MCF 10A (cell line): ENCODE measurements around the gene PBOV1. TPM values are rescaled to one million over a fixed set of nuclear protein-coding genes. Genes with fewer than 3 reads are reported as not detected.

Source experiments
- BruUV-seq: library from RNA; stranded (reverse); fragments of 400-500 nt; replicated peaks from 2 replicates; lab custom pipeline; 2021; lab: Mats Ljungman, UMichigan
- CTCF ChIA-PET: fragments of 300-600 bp; sonication (Branson Sonifier 250); formaldehyde crosslinking; extraction: SDS; loops from one replicate; lab custom pipeline; 2021; ENCODE audit warnings: antibody characterized with exemption, inconsistent platforms; lab: Yijun Ruan, JAX
- POLR2A ChIA-PET: fragments of 300-600, 350-650 bp; sonication (Branson Sonifier 250); formaldehyde crosslinking; extraction: SDS; loops from one replicate; lab custom pipeline; 2020; ENCODE audit warnings: antibody characterized with exemption, inconsistent platforms; lab: Yijun Ruan, JAX
- DNase-seq: peaks from one replicate; pipeline ENCODE4 v3.0.0-alpha.2; 2018; ENCODE audit not compliant: unreplicated experiment
- H3K27ac Mint-ChIP-seq: one replicate; pipeline ENCODE4 v1.8.0; 2022; ENCODE audit warnings: mild to moderate bottlenecking, low read depth, mixed read lengths; ENCODE audit not compliant: unreplicated experiment
- H3K27me3 Mint-ChIP-seq: one replicate; pipeline ENCODE4 v1.8.0; 2022; ENCODE audit warnings: mixed read lengths; ENCODE audit not compliant: insufficient read depth, unreplicated experiment
- H3K36me3 Mint-ChIP-seq: one replicate; pipeline ENCODE4 v1.8.0; 2022; ENCODE audit warnings: mild to moderate bottlenecking, moderate library complexity, mixed read lengths; ENCODE audit not compliant: insufficient read depth, unreplicated experiment
- H3K4me1 Mint-ChIP-seq: one replicate; pipeline ENCODE4 v1.8.0; 2022; ENCODE audit warnings: mixed read lengths; ENCODE audit not compliant: insufficient read depth, unreplicated experiment
- H3K4me3 Mint-ChIP-seq: one replicate; pipeline ENCODE4 v1.8.0; 2022; ENCODE audit warnings: mild to moderate bottlenecking, moderate library complexity, mixed read lengths; ENCODE audit not compliant: unreplicated experiment
- H3K9me3 Mint-ChIP-seq: one replicate; pipeline ENCODE4 v1.8.0; 2022; ENCODE audit warnings: mixed read lengths; ENCODE audit not compliant: unreplicated experiment
- CTCF ChIP-seq: fragments of 200-600 bp; IDR thresholded peaks from one replicate; pipeline ENCODE4 v1.8.0; 2022; ENCODE audit warnings: antibody characterized with exemption, mild to moderate bottlenecking; ENCODE audit not compliant: unreplicated experiment
- intact Hi-C: fragments of 100-400 bp; cut with micrococcal nuclease; formaldehyde crosslinking; loops from 2 replicates; pipeline ENCODE4 v1.14.1; 2022
- total RNA-seq: library from RNA; stranded (reverse); gene quantifications from 2 replicates; pipeline ENCODE4 v1.2.3, GENCODE V29; 2022

Gene PBOV1
- total RNA-seq, 1 experiment from 2014 or later, result not detected

- ChIA-PET POLR2A (interaction anchor here (0.8 to 1.4 kb wide), 3 partner anchors 12 to 173 kb away, joined by 3 to 4 read pairs (median 3); no protein-coding TSS in a partner anchor), CTCF (interaction anchor here (0.6 kb wide), 1 partner anchor 27 kb away, joined by 3 read pairs; no protein-coding TSS in a partner anchor)
- Mint-ChIP-seq H3K36me3 (no peaks in the 10 kb centered on the region), H3K4me1 (no peaks in the 10 kb centered on the region), H3K27ac (no peak overlapping the region), H3K9me3 (no peaks in the 10 kb centered on the region), H3K27me3 (no peaks in the 10 kb centered on the region), H3K4me3 (no peak overlapping the region)
- DNase-seq, result no peak
- no peak for TF ChIP-seq CTCF
- intact Hi-C loops, result no loop called here
- no TSS peak for BruUV-seq
These were observed 16.9 kb upstream of the PBOV1 start for GRCh38 chr6:138235205-138235604.

- peak; percentile 17 for DNase-seq
- no TSS peak for BruUV-seq
- H3K27ac Mint-ChIP-seq, result no peak overlapping the region
- intact Hi-C loops, result no loop called here
- no peak overlapping the region for H3K4me3 Mint-ChIP-seq
- H3K9me3 Mint-ChIP-seq, result no peaks in the 10 kb centered on the region
- H3K27me3 Mint-ChIP-seq, result no peaks in the 10 kb centered on the region
- ChIA-PET CTCF (interaction anchor here (0.6 kb wide), 2 partner anchors 28 to 29 kb away, joined by 3 to 4 read pairs; no protein-coding TSS in a partner anchor), POLR2A (interaction anchor here (0.8 to 1.4 kb wide), 3 partner anchors 11 to 172 kb away, joined by 3 to 4 read pairs (median 3); no protein-coding TSS in a partner anchor)
- H3K4me1 Mint-ChIP-seq, result no peaks in the 10 kb centered on the region
- H3K36me3 Mint-ChIP-seq, result no peaks in the 10 kb centered on the region
- no peak for TF ChIP-seq CTCF
These were observed 16.1 kb upstream of the PBOV1 start for GRCh38 chr6:138234363-138234762.

- Mint-ChIP-seq H3K9me3 (no peaks in the 10 kb centered on the region), H3K4me1 (no peaks in the 10 kb centered on the region), H3K36me3 (no peaks in the 10 kb centered on the region), H3K4me3 (no peak overlapping the region), H3K27ac (no peak overlapping the region), H3K27me3 (no peaks in the 10 kb centered on the region)
- BruUV-seq, result no TSS peak
- intact Hi-C loops, result no loop called here
- no peak for DNase-seq
- ChIA-PET CTCF (no interaction called here), POLR2A (no interaction called here)
- TF ChIP-seq CTCF, result no peak
These were observed 13.1 kb upstream of the PBOV1 start for GRCh38 chr6:138231381-138231886.

- Mint-ChIP-seq H3K27me3 (no peaks in the 10 kb centered on the region), H3K27ac (no peak overlapping the region), H3K36me3 (no peaks in the 10 kb centered on the region), H3K9me3 (no peaks in the 10 kb centered on the region), H3K4me3 (no peak overlapping the region), H3K4me1 (no peaks in the 10 kb centered on the region)
- ChIA-PET POLR2A (interaction anchor here (0.6 to 1.0 kb wide), 2 partner anchors 10 to 1005 kb away, joined by 3 read pairs; no protein-coding TSS in a partner anchor), CTCF (no interaction called here)
- DNase-seq, result no peak
- intact Hi-C loops, result no loop called here
- BruUV-seq, result no TSS peak
- TF ChIP-seq CTCF, result no peak
These were observed 12.6 kb upstream of the PBOV1 start for GRCh38 chr6:138230759-138231380.
